ENCODE results near the gene ERFE.

GRCh38 chr2:238160206-238161129 lies 1.7 kb downstream of the ERFE start:
- peak; percentile 36; the same call in 1 of the 2 replicates for TF ChIP-seq CTCF (IDR thresholded peaks at IDR 0.05)
- no peak for TF ChIP-seq POLR2AphosphoS5 (IDR thresholded peaks at IDR 0.05; ENCODE audit: low read depth, low read length)
- no peak for TF ChIP-seq JUND (IDR thresholded peaks at IDR 0.05)
- no peak for TF ChIP-seq TEAD4 (IDR thresholded peaks at IDR 0.05; ENCODE audit: borderline replicate concordance, insufficient read depth)
- no peak for TF ChIP-seq USF2 (IDR thresholded peaks at IDR 0.05; ENCODE audit: borderline replicate concordance, low read depth, low read length)
- no peak for TF ChIP-seq EP300 (IDR thresholded peaks at IDR 0.05; ENCODE audit: borderline replicate concordance in 1 of 2, low read depth in 1 of 2, low read length in 1 of 2)
- TF ChIP-seq NRF1 (IDR thresholded peaks at IDR 0.05; ENCODE audit: low read depth, low read length), result no peak
- TF ChIP-seq RCOR1 (IDR thresholded peaks at IDR 0.05; ENCODE audit: low read length), result no peak
- no peak for TF ChIP-seq ELF1 (IDR thresholded peaks at IDR 0.05)
- no peak for TF ChIP-seq EZH2phosphoT487 (IDR thresholded peaks at IDR 0.05; ENCODE audit: borderline replicate concordance, low read depth)
